HG03064 (cell line): Measurements from ENCODE around the gene PDCD6IP.
"Not testable (repeated sequence)": the region's sequence is repeated elsewhere in the genome, so short reads cannot be mapped to it uniquely, and the experiment has no call there.

ENCODE experiments used
- ATAC-seq: cut with Tn5 transposase; IDR thresholded peaks from one replicate; pipeline ENCODE4 v1.9.1; 2021; ENCODE audit warnings: low read depth; ENCODE audit not compliant: unreplicated experiment

Gene PDCD6IP

GRCh38 chr3:33798418-33799201 lies at the start of gene PDCD6IP:
TSS of gene PDCD6IP (plus strand) at chr3:33798630. CDS start at chr3:33798729, 99 bp downstream.
- ATAC-seq = peak; percentile 87

- ATAC-seq = no peak
Measured at GRCh38 chr3:33749546-33750210, 48.8 kb upstream of the PDCD6IP start.

GRCh38 chr3:33750211-33750548 lies 48.2 kb upstream of the PDCD6IP start:
- no peak for ATAC-seq

GRCh38 chr3:33751336-33751735 lies 47.1 kb upstream of the PDCD6IP start:
- no peak for ATAC-seq

- not testable (repeated sequence) for ATAC-seq
Measured at GRCh38 chr3:33754391-33754790, 44.0 kb upstream of the PDCD6IP start.

DNA sequence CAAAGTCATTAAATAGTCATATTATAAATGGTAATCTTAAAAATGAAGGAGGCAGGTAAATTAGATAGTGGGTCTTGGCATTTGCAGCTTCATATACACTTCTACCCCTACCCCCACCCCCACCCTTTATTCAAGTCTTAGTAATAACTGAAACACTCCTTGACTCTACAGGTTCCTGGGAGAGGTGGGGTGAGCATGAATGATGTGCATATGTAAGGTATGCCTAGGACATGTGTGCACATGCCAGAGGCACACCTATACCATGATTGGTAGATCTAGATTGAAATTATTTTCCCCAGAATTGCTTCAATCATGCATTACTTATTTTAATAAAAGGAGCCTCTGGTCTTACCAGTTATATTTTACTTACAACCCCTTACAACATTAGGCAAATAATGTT lies 40.1 kb upstream of the PDCD6IP start:
- ATAC-seq = no peak

DNA sequence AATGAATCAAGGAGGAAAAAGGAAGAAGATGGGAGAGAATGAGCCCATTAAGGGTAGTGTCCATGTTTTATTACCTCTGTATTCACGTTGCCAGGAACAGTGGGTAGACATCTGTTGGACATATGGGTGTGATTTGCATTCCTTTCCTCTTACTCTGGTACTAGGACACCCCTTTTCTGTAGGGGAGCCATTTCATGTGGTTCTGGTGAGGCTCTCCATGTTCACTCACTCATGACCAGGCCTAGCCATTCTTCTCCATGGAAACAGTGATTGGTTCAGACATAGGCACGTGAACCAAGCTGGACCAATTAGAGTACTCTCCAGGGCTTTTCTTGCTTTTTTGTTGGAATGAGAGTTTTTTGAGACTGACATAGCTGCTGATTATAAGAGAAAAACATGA lies 39.6 kb upstream of the PDCD6IP start:
- no peak for ATAC-seq

DNA sequence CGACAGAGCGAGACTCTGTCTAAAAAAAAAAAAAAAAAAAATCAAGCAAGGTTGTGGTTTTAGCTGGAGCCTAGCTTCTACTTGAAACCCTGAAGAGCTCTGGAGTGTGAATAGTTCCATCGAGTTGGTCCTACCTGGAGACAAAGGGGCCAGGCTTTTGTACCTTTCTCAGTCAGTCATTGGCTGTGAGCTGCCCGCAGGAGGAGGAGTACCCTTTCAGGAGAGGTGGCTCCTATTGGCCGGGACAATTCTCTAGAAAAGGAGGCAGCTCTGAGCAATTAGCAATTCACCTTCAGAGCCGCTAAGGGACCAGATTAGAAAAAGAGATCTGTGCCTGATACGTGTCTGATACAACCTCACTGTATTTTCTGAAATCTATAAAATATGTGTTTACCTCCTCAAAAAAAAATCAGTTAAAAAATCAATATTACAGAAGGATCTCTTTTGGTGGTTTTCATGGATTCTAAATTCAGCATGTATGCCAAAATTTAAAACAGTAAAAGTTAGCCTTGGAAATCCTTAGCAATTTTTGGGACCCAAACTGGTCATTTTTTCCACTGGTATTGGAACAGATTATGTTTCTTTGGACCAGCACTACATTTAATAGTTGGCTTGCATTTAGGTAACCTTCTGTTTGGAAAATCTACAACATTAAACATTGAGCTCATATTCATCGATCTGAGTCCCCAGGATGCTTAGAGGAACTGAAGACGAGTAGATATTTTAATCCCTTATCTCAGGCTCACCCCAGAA lies 29.7 kb upstream of the PDCD6IP start:
- ATAC-seq = no peak

DNA sequence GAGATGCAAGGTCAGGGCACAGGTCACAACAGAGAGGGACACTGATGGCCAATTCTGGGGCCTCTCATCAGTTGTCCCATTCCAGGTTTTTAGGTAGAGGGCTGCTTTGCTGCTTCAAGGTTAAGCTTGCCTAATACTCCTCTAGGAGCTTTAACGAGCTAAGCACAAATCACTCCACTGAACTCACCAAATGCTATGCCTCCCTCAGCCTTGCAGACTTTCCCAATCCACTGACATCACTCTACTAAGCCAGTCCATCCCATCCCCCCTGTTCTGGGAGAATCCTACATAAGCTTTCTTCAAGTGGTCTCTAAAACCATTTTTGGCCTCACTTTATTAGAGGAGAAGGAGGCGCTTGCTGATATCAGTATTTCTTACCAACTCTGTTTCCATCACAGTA lies 24.8 kb upstream of the PDCD6IP start:
- ATAC-seq = no peak

GRCh38 chr3:33775363-33775762 lies 23.1 kb upstream of the PDCD6IP start:
- ATAC-seq = no peak

GRCh38 chr3:33777996-33778395 lies 20.4 kb upstream of the PDCD6IP start:
- no peak for ATAC-seq

GRCh38 chr3:33779751-33780150 lies 18.7 kb upstream of the PDCD6IP start:
- no peak for ATAC-seq

- ATAC-seq = not testable (repeated sequence)
Measured at GRCh38 chr3:33781413-33781812, 17.0 kb upstream of the PDCD6IP start.

DNA sequence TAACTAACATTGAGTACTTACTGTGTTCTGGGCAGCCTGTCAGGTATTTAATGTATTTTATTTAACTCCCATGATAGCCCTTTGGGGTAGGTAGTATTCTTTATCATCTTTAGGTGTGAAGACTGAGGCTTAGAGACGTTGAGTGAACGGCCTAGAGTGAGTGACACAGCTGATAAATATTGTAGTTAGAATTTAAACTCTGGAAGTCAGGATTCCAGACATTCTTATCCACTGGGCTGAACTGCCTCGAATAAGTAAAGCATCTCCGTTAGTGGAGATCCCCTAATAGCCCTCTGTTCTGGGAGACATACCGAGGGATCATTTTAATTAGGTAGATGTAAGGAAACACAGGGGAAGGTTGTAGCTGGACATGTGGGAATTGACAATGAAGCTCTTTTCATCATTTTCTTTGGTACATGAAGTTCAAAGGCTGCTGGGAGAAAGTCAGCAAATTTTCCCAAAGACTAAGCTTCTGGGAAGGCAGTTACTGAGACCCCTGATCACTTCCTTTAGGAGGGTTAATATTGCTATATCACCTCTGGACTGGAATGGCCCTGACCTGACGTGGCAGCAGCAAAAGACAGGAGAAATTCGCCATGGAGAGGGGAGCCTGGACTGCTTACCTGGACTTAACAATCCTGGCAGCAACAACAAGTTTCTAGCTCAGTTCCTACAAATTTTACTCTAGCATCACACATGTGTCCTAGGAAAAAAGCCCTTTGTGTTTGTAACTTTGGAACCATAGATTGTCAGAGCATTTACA lies 11.7 kb upstream of the PDCD6IP start:
- no peak for ATAC-seq

DNA sequence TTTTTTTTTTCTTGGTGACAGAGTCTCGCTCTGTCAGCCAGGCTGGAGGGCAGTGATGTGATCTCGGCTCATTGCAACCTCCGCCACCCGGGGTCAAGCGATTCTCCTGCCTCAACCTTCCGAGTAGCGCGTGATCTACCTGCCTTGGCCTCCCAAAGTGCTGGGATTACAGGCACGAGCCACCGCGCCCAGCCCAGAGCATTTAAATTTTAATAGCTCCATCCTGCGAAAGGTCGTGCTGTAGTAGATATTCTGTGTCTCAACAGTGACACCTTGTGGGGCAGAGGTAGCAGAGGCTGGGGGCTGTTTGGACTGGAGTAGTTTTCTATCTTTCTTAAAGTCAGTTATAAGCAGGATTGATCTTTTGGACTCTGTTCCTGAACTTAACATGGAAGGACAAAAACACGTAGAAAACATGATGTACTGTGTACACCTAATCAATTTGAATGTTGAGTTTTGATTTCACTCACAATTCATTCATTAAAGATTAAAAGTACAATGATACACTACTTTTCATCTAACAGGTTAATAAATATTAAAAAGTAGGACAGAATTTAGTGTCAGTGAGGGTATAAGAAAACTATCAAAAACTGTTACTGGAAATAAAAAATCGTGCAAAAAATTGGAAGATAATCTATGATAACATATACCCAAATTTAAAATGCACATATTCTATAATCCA lies 11.0 kb upstream of the PDCD6IP start:
- peak; percentile 64 for ATAC-seq

- no peak for ATAC-seq
Measured at GRCh38 chr3:33789183-33789954, 9.1 kb upstream of the PDCD6IP start.

- ATAC-seq = no peak
Measured at GRCh38 chr3:33790091-33790490, 8.3 kb upstream of the PDCD6IP start.

- ATAC-seq = no peak
Measured at GRCh38 chr3:33791477-33792166, 6.8 kb upstream of the PDCD6IP start.
